Measurements from ENCODE around the gene LRP8.

GRCh38 chr1:53359225-53359933, 31.5 kb upstream of the LRP8 start:
- TF ChIP-seq CTCF (IDR thresholded peaks at IDR 0.05 in 4 of 5, conservative IDR thresholded peaks at IDR 0.05 in 1 of 5), result no peak
- TF ChIP-seq POLR2A (IDR thresholded peaks at IDR 0.05), result no peak
